HCT116 (cell line): Measurements from ENCODE around the gene AGPAT3. TPM values are rescaled to one million over a fixed set of nuclear protein-coding genes. Genes with fewer than 3 reads are reported as not detected.

Experiments
- ATAC-seq: fragments of 200-7000 bp; cut with Tn5 transposase; 2 replicates; pipeline ENCODE4 v1.9.1; 2020; ENCODE audit warnings: mild to moderate bottlenecking, moderate library complexity
- BruUV-seq: library from RNA; stranded (reverse); fragments of 400-500 nt; replicated peaks from 2 replicates; lab custom pipeline; 2021; lab: Mats Ljungman, UMichigan
- CTCF ChIA-PET: fragments of 300-600 bp; sonication (Branson Sonifier 250); formaldehyde crosslinking; loops from one replicate; lab custom pipeline; 2021; ENCODE audit warnings: antibody characterized with exemption; lab: Charles Lee
- POLR2A ChIA-PET: fragments of 300-600, 350-600 bp; sonication (Branson Sonifier 250); formaldehyde crosslinking; loops from one replicate; lab custom pipeline; 2021; ENCODE audit warnings: antibody characterized with exemption; lab: Charles Lee
- RAD21 ChIA-PET, 2 experiments: fragments of 300-600 bp; sonication (Branson Sonifier 250); formaldehyde crosslinking; loops; one replicate each; lab custom pipeline; 2023; ENCODE audit warnings: low total read pairs in 2 of 2; ENCODE audit not compliant: uncharacterized antibody in 2 of 2, unreplicated experiment in 2 of 2, low non-redundant PET in 1 of 2; lab: Charles Lee
- DNase-seq: peaks from one replicate; pipeline ENCODE4 v3.0.0-alpha.2; 2010; ENCODE audit warnings: low read depth, low spot score
- H2AFZ ChIP-seq: fragments of 200-600 bp; shearing (Covaris generic), sonication (generic); 2 replicates; pipeline ENCODE4 v1.6.1; 2017; ENCODE audit warnings: low read depth, mixed run types, mixed read lengths, antibody characterized with exemption, low read length; ENCODE audit not compliant: poor library complexity, severe bottlenecking
- H3K27ac ChIP-seq: 2 replicates; pipeline ENCODE4 v1.5.1; 2012; ENCODE audit warnings: low read depth, low read length
- H3K27me3 ChIP-seq: fragments of 200-600 bp; sonication (generic); 2 replicates; pipeline ENCODE4 v1.6.1; 2016; ENCODE audit warnings: mixed run types, low read length, mixed read lengths; ENCODE audit not compliant: insufficient read depth
- H3K36me3 ChIP-seq, 2 experiments: fragments of 200-500 bp in 1 of 2; fragments of 200-600 bp in 1 of 2; sonication (Bioruptor generic) in 1 of 2; sonication (generic) in 1 of 2; 2 replicates each; pipeline versions ENCODE4 v1.5.1 to v1.6.1; 2014 to 2016; ENCODE audit warnings: low read length in 2 of 2, inconsistent platforms in 1 of 2, mixed read lengths in 1 of 2, mixed run types in 1 of 2; ENCODE audit not compliant: insufficient read depth in 2 of 2, control insufficient read depth in 1 of 2
- H3K4me1 ChIP-seq, 2 experiments: fragments of 200-600 bp in 1 of 2; sonication (generic) in 1 of 2; 2 replicates each; pipeline versions ENCODE4 v1.5.1 to v1.6.1; 2012 to 2017; ENCODE audit warnings: low read length in 2 of 2, inconsistent platforms in 1 of 2, mild to moderate bottlenecking in 1 of 2, mixed read lengths in 1 of 2, mixed run types in 1 of 2, moderate library complexity in 1 of 2; ENCODE audit not compliant: insufficient read depth in 2 of 2, control insufficient read depth in 1 of 2
- H3K4me2 ChIP-seq: fragments of 200-600 bp; sonication (generic); 2 replicates; pipeline ENCODE4 v1.6.1; 2017; ENCODE audit warnings: mixed run types, low read length, mixed read lengths
- H3K4me3 ChIP-seq, 2 experiments: fragments of 200-600 bp in 1 of 2; sonication (generic) in 1 of 2; replicated peaks in 1 of 2; 2 replicates each; pipeline ENCODE4 v1.5.1; 2011 to 2016; ENCODE audit warnings: low read length in 2 of 2, control low read depth in 1 of 2, low read depth in 1 of 2, mild to moderate bottlenecking in 1 of 2, mixed read lengths in 1 of 2, mixed run types in 1 of 2
- H3K79me2 ChIP-seq: fragments of 200-600 bp; sonication (generic); 2 replicates; pipeline ENCODE4 v1.6.1; 2017; ENCODE audit warnings: mild to moderate bottlenecking, mixed run types, low read length, moderate library complexity, mixed read lengths; ENCODE audit not compliant: insufficient read depth
- H3K9ac ChIP-seq: fragments of 200-600 bp; sonication (generic); 2 replicates; pipeline ENCODE4 v1.6.1; 2016; ENCODE audit warnings: low read length, mixed read lengths
- H3K9me2 ChIP-seq: fragments of 200-600 bp; sonication (generic), shearing (Covaris generic); 2 replicates; pipeline ENCODE4 v1.6.1; 2017; ENCODE audit warnings: mixed run types, mild to moderate bottlenecking, moderate library complexity; ENCODE audit not compliant: insufficient read depth
- H3K9me3 ChIP-seq, 2 experiments: fragments of 200-500 bp in 1 of 2; fragments of 200-600 bp in 1 of 2; sonication (Bioruptor generic) in 1 of 2; sonication (generic) in 1 of 2; 2 replicates each; pipeline ENCODE4 v1.6.1; 2014 to 2017; ENCODE audit warnings: low read length in 2 of 2, mixed read lengths in 2 of 2, inconsistent platforms in 1 of 2, low read depth in 1 of 2, mild to moderate bottlenecking in 1 of 2, mixed run types in 1 of 2, moderate library complexity in 1 of 2; ENCODE audit not compliant: control insufficient read depth in 1 of 2, insufficient read depth in 1 of 2
- H4K20me1 ChIP-seq: fragments of 200-600 bp; sonication (generic), shearing (Covaris generic); 2 replicates; pipeline ENCODE4 v1.6.1; 2017; ENCODE audit warnings: mixed run types, mild to moderate bottlenecking, moderate library complexity; ENCODE audit not compliant: insufficient read depth
- CBX3 ChIP-seq: IDR thresholded peaks from 2 replicates; pipeline ENCODE4 v1.6.1; 2012; ENCODE audit warnings: low read depth
- FOSL1 ChIP-seq: IDR thresholded peaks from 2 replicates; pipeline ENCODE4 v1.6.1; 2012; ENCODE audit warnings: low read depth
- RAD21 ChIP-seq: IDR thresholded peaks from 2 replicates; pipeline ENCODE4 v1.6.1; 2012; ENCODE audit warnings: low read depth, mild to moderate bottlenecking
- REST ChIP-seq: IDR thresholded peaks from 2 replicates; pipeline ENCODE4 v1.6.1; 2012; ENCODE audit warnings: low read depth
- SP1 ChIP-seq: IDR thresholded peaks from 2 replicates; pipeline ENCODE4 v1.6.1; 2012; ENCODE audit warnings: low read depth
- SRF ChIP-seq: IDR thresholded peaks from 2 replicates; pipeline ENCODE4 v1.6.1; 2012; ENCODE audit warnings: low read depth
- ZFX ChIP-seq: fragments of 450-650 bp; IDR thresholded peaks from 2 replicates; pipeline ENCODE4 v1.6.1; 2017
- intact Hi-C: fragments of 100-400 bp; cut with micrococcal nuclease; formaldehyde crosslinking; loops from 2 replicates; pipeline ENCODE4 v1.10.0; 2022
- total RNA-seq: library from RNA; stranded (reverse); gene quantifications from one replicate; pipeline ENCODE4 v1.2.1, GENCODE V29; 2021; ENCODE audit not compliant: unreplicated experiment
- TF ChIP-seq, protein P1 (sequence below): IDR thresholded peaks from 2 replicates; pipeline ENCODE4 v1.6.1; 2011; ENCODE audit warnings: mild to moderate bottlenecking, low read length, moderate library complexity; ENCODE audit not compliant: insufficient replicate concordance; ENCODE audit errors: extremely low read depth

The AGPAT3 gene
- total RNA-seq, 1 experiment from 2014 or later = 54.1 TPM

GRCh38 chr21:43872531-43873197 is 7.6 kb downstream of the AGPAT3 start (continued):
- TF ChIP-seq, protein P1, sequence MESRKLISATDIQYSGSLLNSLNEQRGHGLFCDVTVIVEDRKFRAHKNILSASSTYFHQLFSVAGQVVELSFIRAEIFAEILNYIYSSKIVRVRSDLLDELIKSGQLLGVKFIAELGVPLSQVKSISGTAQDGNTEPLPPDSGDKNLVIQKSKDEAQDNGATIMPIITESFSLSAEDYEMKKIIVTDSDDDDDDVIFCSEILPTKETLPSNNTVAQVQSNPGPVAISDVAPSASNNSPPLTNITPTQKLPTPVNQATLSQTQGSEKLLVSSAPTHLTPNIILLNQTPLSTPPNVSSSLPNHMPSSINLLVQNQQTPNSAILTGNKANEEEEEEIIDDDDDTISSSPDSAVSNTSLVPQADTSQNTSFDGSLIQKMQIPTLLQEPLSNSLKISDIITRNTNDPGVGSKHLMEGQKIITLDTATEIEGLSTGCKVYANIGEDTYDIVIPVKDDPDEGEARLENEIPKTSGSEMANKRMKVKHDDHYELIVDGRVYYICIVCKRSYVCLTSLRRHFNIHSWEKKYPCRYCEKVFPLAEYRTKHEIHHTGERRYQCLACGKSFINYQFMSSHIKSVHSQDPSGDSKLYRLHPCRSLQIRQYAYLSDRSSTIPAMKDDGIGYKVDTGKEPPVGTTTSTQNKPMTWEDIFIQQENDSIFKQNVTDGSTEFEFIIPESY = no peak
- TF ChIP-seq CBX3 (no peak), ZFX (no peak)
- TF ChIP-seq, all 23 proteins: peak for 0

DNA sequence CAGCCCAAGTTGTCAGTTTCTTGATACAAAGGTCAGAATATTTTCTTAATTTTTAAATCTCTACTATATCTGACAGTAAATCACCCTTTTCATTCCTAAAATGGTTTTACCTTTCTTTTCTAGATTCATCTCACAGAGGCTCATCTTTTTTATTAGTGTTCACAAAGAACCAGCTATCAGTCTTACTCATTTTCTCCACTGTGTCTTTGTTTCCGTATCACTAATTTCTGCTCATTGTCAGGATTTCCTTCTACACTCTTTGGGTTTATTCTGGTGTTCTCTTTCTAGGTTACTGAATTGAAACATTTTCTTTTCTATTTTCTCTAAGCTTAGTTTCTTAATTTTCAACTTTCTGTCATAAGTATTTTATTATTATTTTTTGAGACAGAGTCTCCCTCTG is 8.7 kb downstream of the AGPAT3 start:
- POLR2A ChIA-PET = interaction anchor here (0.6 to 1.1 kb wide), 2 partner anchors 11 kb away, joined by 4 to 7 read pairs; no protein-coding TSS in a partner anchor
- Histone ChIP-seq H3K4me1 (peaks cover 3 to 21% of the 10 kb centered on the region in 2 experiments; a peak in 2 of 4 replicates), H3K4me3 (no peak overlapping the region), H2AFZ (no peak overlapping the region), H3K27ac (no peak overlapping the region), H3K79me2 (peaks cover 32% of the 10 kb centered on the region), H3K9ac (no peak overlapping the region), H3K9me3 (no peaks in the 10 kb centered on the region), H3K9me2 (no peaks in the 10 kb centered on the region), H3K27me3 (no peaks in the 10 kb centered on the region), H3K36me3 (no peaks in the 10 kb centered on the region; a peak in 2 of 4 replicates), H3K4me2 (no peak overlapping the region), H4K20me1 (no peaks in the 10 kb centered on the region)
- DNase-seq = no peak
- intact Hi-C loops = no loop called here
- BruUV-seq = no TSS peak
- RAD21 ChIA-PET = interaction anchor here in 1 of 2 experiments (1.3 kb wide), 1 partner anchor 64 kb away, joined by 4 read pairs; no protein-coding TSS in a partner anchor
- TF ChIP-seq SRF (no peak), RAD21 (no peak), FOSL1 (no peak), SP1 (no peak), REST (no peak)
- ATAC-seq = no peak
- CTCF ChIA-PET = no interaction called here
